ENCODE data around the gene SLC16A12. TPM values are rescaled to one million over a fixed set of nuclear protein-coding genes. Genes with fewer than 3 reads are reported as not detected.
"Not testable (repeated sequence)": the region's sequence is repeated elsewhere in the genome, so short reads cannot be mapped to it uniquely, and the experiment has no call there.

The SLC16A12 gene
- total RNA-seq, 3 donors from 2014 or later (not counting 1 experiment from before 2014, with no cell fraction given): not detected

DNA sequence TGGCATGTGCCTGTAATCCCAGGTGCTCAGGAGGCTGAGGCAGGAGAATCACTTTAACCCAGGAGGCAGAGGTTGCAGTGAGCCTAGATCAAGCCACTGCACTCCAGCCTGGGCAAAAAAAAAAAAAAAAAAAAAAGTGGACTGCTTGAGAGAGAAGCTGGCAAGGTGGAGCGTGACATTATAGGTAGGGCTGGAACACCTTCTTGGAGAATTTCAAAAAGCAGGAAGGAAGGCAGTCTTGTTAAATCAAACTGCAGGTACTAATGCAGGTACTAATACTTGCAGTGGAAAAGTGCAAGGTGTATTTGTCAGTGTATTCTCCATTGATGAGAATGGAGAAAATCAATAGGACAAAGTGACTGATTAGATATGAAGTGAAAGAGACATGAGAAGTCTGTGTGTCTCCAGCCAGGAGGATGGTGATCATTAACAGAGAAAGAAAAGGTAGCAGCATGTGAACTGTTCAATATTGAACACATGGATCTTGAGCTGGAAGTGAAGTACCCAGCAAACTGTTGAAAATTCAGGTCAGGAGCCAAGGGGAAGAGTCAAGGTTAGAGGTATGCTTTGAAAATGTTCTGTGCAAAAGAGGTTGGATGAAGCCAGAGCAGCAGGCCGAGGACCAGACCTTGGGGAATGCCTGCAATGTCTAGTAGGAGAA, 12.6 kb upstream of the SLC16A12 start:
- intact Hi-C loops (cut with micrococcal nuclease): no loop called here
- Histone ChIP-seq H3K4me3 (ENCODE audit: low read length) (no peak overlapping the region), H3K4me1 (ENCODE audit: control insufficient read depth, insufficient read depth, low read length) (no peaks in the 10 kb centered on the region), H3K36me3 (ENCODE audit: control insufficient read depth, insufficient read depth, low read length) (no peaks in the 10 kb centered on the region), H3K27me3 (ENCODE audit: control insufficient read depth, insufficient read depth, low read length) (no peaks in the 10 kb centered on the region), H3K27ac (ENCODE audit: low read length) (no peak overlapping the region), H3K9me3 (ENCODE audit: control insufficient read depth, insufficient read depth, low read length) (no peaks in the 10 kb centered on the region)
- DNase-seq: no peak
- 67% methylated on average over 2 of the region's 2 CpGs for WGBS (ENCODE audit: insufficient coverage)
- Mint-ChIP-seq H3K27me3 (ENCODE audit: low read depth in 2 of 2) (peaks cover 8 to 11% of the 10 kb centered on the region in 2 donors), H3K36me3 (no peaks in the 10 kb centered on the region), H3K4me3 (no peak overlapping the region), H3K27ac (no peak overlapping the region), H3K4me1 (no peaks in the 10 kb centered on the region), H3K9me3 (no peaks in the 10 kb centered on the region)
- TF ChIP-seq CTCF (IDR thresholded peaks at IDR 0.05): no peak
- no peak for ATAC-seq

DNA sequence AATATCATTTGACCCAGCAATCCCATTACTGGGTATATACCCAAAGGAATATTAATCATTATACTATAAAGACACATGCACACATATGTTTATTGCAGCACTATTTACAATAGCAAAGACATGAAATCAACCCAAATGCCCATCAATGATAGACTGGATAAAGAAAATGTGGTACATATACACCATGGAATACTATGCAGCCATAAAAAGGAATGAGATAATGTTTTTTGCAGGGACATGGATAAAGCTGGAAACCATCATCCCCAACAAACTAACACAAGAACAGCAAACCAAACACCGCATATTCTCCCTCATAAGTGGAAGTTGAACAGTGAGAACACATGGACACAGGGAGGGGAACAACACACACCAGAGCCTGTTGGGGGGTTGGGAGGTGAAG, 11.3 kb upstream of the SLC16A12 start:
- H3K36me3 Mint-ChIP-seq; H3K27me3 ChIP-seq (ENCODE audit: control insufficient read depth, insufficient read depth, low read length); H3K4me3 ChIP-seq (ENCODE audit: low read length); H3K27ac Mint-ChIP-seq; intact Hi-C loops (cut with micrococcal nuclease); H3K4me1 Mint-ChIP-seq; H3K27ac ChIP-seq (ENCODE audit: low read length); DNase-seq; H3K4me3 Mint-ChIP-seq; ATAC-seq; H3K36me3 ChIP-seq (ENCODE audit: control insufficient read depth, insufficient read depth, low read length); H3K9me3 ChIP-seq (ENCODE audit: control insufficient read depth, insufficient read depth, low read length); H3K4me1 ChIP-seq (ENCODE audit: control insufficient read depth, insufficient read depth, low read length); H3K9me3 Mint-ChIP-seq: not testable (repeated sequence)
- WGBS (ENCODE audit: insufficient coverage): no CpG with 5 or more reads among the region's 1 CpG
- H3K27me3 Mint-ChIP-seq (ENCODE audit: low read depth in 2 of 2): peaks cover 14 to 16% of the 10 kb centered on the region in 2 donors

DNA sequence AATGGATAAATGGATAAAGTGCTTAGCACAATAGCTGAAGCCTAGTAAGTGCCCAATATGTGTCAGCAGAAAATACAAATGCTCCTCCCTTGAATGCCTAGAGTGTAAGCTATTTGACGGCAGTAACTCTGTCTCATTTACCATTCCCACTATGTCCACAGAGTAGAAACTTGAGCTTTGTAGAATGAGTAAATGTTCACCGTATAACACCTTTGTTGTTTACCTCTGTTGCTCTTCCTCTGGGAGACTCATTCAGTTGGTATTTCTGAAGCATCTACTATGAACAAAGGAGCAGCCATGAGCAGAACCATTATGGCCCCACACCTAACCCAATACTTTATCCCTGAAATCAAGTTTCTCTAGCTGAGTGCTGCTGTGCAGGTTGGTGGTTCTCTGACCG, 8.4 kb upstream of the SLC16A12 start:
- Histone ChIP-seq H3K27ac (ENCODE audit: low read length) (no peak overlapping the region), H3K36me3 (ENCODE audit: control insufficient read depth, insufficient read depth, low read length) (no peaks in the 10 kb centered on the region), H3K27me3 (ENCODE audit: control insufficient read depth, insufficient read depth, low read length) (no peaks in the 10 kb centered on the region), H3K4me3 (ENCODE audit: low read length) (no peak overlapping the region), H3K9me3 (ENCODE audit: control insufficient read depth, insufficient read depth, low read length) (no peaks in the 10 kb centered on the region), H3K4me1 (ENCODE audit: control insufficient read depth, insufficient read depth, low read length) (no peaks in the 10 kb centered on the region)
- no peak for DNase-seq
- 83% methylated on average over 2 of the region's 3 CpGs for WGBS (ENCODE audit: insufficient coverage)
- Mint-ChIP-seq H3K27ac (no peak overlapping the region), H3K36me3 (no peaks in the 10 kb centered on the region), H3K9me3 (peaks cover 0 to 2% of the 10 kb centered on the region in 2 donors), H3K4me1 (no peaks in the 10 kb centered on the region), H3K4me3 (no peak overlapping the region), H3K27me3 (ENCODE audit: low read depth in 2 of 2) (peaks cover 18 to 23% of the 10 kb centered on the region in 2 donors)
- ATAC-seq: no peak
- TF ChIP-seq CTCF (IDR thresholded peaks at IDR 0.05): no peak
- intact Hi-C loops (cut with micrococcal nuclease): no loop called here

- Mint-ChIP-seq H3K4me1 (no peaks in the 10 kb centered on the region), H3K27me3 (ENCODE audit: low read depth in 2 of 2) (peaks cover 23 to 26% of the 10 kb centered on the region in 2 donors), H3K27ac (no peak overlapping the region), H3K9me3 (peaks cover 0 to 2% of the 10 kb centered on the region in 2 donors), H3K36me3 (no peaks in the 10 kb centered on the region), H3K4me3 (no peak overlapping the region)
- 97% methylated on average over 4 of the region's 4 CpGs for WGBS (ENCODE audit: insufficient coverage)
- Histone ChIP-seq H3K4me1 (ENCODE audit: control insufficient read depth, insufficient read depth, low read length) (no peaks in the 10 kb centered on the region), H3K36me3 (ENCODE audit: control insufficient read depth, insufficient read depth, low read length) (no peaks in the 10 kb centered on the region), H3K9me3 (ENCODE audit: control insufficient read depth, insufficient read depth, low read length) (no peaks in the 10 kb centered on the region), H3K4me3 (ENCODE audit: low read length) (no peak overlapping the region), H3K27ac (ENCODE audit: low read length) (no peak overlapping the region), H3K27me3 (ENCODE audit: control insufficient read depth, insufficient read depth, low read length) (peaks cover 6% of the 10 kb centered on the region)
- DNase-seq (no peak), ATAC-seq (no peak)
- intact Hi-C loops (cut with micrococcal nuclease): no loop called here
- no peak for TF ChIP-seq CTCF (IDR thresholded peaks at IDR 0.05)
Observed at GRCh38 chr10:89540420-89540949, 5.1 kb upstream of the SLC16A12 start.
